Osteoblast (primary cell): ENCODE measurements around the gene CLIP4. TPM values are rescaled to one million over a fixed set of nuclear protein-coding genes. Genes with fewer than 3 reads are reported as not detected.
A peak's percentile ranks its signal among the peaks of the same experiment; 100 is the strongest.

Experiments used
- DNase-seq: peaks from one replicate; pipeline ENCODE4 v3.0.0; 2011; ENCODE audit warnings: low spot score, mixed read lengths; ENCODE audit not compliant: insufficient read length; ENCODE audit errors: missing footprints
- H2AFZ ChIP-seq: 2 replicates; pipeline ENCODE4 v1.6.0; 2011; ENCODE audit warnings: mild to moderate bottlenecking, low read length
- H3K27ac ChIP-seq: 2 replicates; pipeline ENCODE4 v1.5.1; 2011; ENCODE audit warnings: mild to moderate bottlenecking, low read depth, low read length, moderate library complexity
- H3K27me3 ChIP-seq: 2 replicates; pipeline ENCODE4 v1.6.0; 2012; ENCODE audit warnings: mild to moderate bottlenecking, control low read depth, inconsistent platforms, low read length, moderate library complexity; ENCODE audit not compliant: insufficient read depth
- H3K36me3 ChIP-seq: 2 replicates; pipeline ENCODE4 v1.5.1; 2011; ENCODE audit warnings: mild to moderate bottlenecking, low read length, control low read depth, moderate library complexity; ENCODE audit not compliant: insufficient read depth
- H3K4me1 ChIP-seq: 2 replicates; pipeline ENCODE4 v1.5.1; 2011; ENCODE audit warnings: mild to moderate bottlenecking, low read length, control low read depth, moderate library complexity; ENCODE audit not compliant: insufficient read depth
- H3K4me2 ChIP-seq: 2 replicates; pipeline ENCODE4 v1.6.0; 2011; ENCODE audit warnings: mild to moderate bottlenecking, low read length; ENCODE audit not compliant: insufficient read depth
- H3K4me3 ChIP-seq: fragments of 200-600 bp; sonication (generic); 3 replicates; pipeline ENCODE4 v1.5.1; 2012; ENCODE audit warnings: mild to moderate bottlenecking, low read length, inconsistent platforms; ENCODE audit not compliant: insufficient read depth
- H3K79me2 ChIP-seq: 2 replicates; pipeline ENCODE4 v1.6.0; 2012; ENCODE audit warnings: mild to moderate bottlenecking, low read length, control low read depth, inconsistent platforms; ENCODE audit not compliant: insufficient read depth
- H3K9me3 ChIP-seq: 2 replicates; pipeline ENCODE4 v1.5.1; 2011; ENCODE audit warnings: low read depth, low read length, control low read depth
- H4K20me1 ChIP-seq: 2 replicates; pipeline ENCODE4 v1.6.0; 2012; ENCODE audit warnings: mild to moderate bottlenecking, low read length, control low read depth; ENCODE audit not compliant: insufficient read depth
- CTCF ChIP-seq: IDR thresholded peaks from 2 replicates; pipeline ENCODE4 v1.5.1; 2011; ENCODE audit warnings: mild to moderate bottlenecking, low read depth, low read length, moderate library complexity; ENCODE audit errors: extremely low read depth
- total RNA-seq: library from RNA; depleted of rRNA; stranded (reverse); fragments of >200 nt; gene quantifications from 2 replicates; pipeline ENCODE4 v1.2.3, GENCODE V29; 2012

The CLIP4 gene
- total RNA-seq, 1 donor = 124 TPM

GRCh38 chr2:29223851-29224692 lies 108.9 kb downstream of the CLIP4 start:
- peaks cover 14% of the 10 kb centered on the region for H3K4me1 ChIP-seq

GRCh38 chr2:29224693-29225551 lies 109.7 kb downstream of the CLIP4 start:
- Histone ChIP-seq H3K36me3 (no peaks in the 10 kb centered on the region), H3K79me2 (no peaks in the 10 kb centered on the region), H2AFZ (no peak overlapping the region), H3K27me3 (peaks cover 24% of the 10 kb centered on the region), H3K4me1 (peaks cover 14% of the 10 kb centered on the region), H3K4me2 (no peak overlapping the region), H4K20me1 (no peaks in the 10 kb centered on the region), H3K27ac (no peak overlapping the region), H3K4me3 (no peak overlapping the region), H3K9me3 (no peaks in the 10 kb centered on the region)
- DNase-seq = no peak
- TF ChIP-seq CTCF = no peak

More at GRCh38 chr2:29223851-29224692, 108.9 kb downstream of the CLIP4 start:
- Histone ChIP-seq H3K4me2 (peak overlapping the region; percentile 3), H4K20me1 (no peaks in the 10 kb centered on the region), H3K4me3 (no peak overlapping the region), H3K79me2 (no peaks in the 10 kb centered on the region), H2AFZ (no peak overlapping the region), H3K27ac (no peak overlapping the region), H3K9me3 (no peaks in the 10 kb centered on the region), H3K36me3 (no peaks in the 10 kb centered on the region), H3K27me3 (peaks cover 25% of the 10 kb centered on the region)
- DNase-seq = peak; percentile 90
- no peak for TF ChIP-seq CTCF

- Histone ChIP-seq H3K27ac (no peak overlapping the region), H3K4me3 (no peak overlapping the region), H3K9me3 (no peaks in the 10 kb centered on the region), H3K4me2 (no peak overlapping the region), H3K4me1 (peaks cover 14% of the 10 kb centered on the region), H3K79me2 (no peaks in the 10 kb centered on the region), H3K27me3 (peaks cover 24% of the 10 kb centered on the region), H4K20me1 (no peaks in the 10 kb centered on the region), H3K36me3 (no peaks in the 10 kb centered on the region), H2AFZ (no peak overlapping the region)
- no peak for TF ChIP-seq CTCF
- DNase-seq = no peak
Measured at GRCh38 chr2:29225814-29226213, 110.6 kb downstream of the CLIP4 start.

- Histone ChIP-seq H3K4me1 (peaks cover 14% of the 10 kb centered on the region), H3K4me3 (no peak overlapping the region), H3K9me3 (no peaks in the 10 kb centered on the region), H3K36me3 (no peaks in the 10 kb centered on the region), H3K27ac (no peak overlapping the region), H2AFZ (no peak overlapping the region), H3K27me3 (peaks cover 24% of the 10 kb centered on the region), H4K20me1 (no peaks in the 10 kb centered on the region), H3K79me2 (no peaks in the 10 kb centered on the region), H3K4me2 (no peak overlapping the region)
- TF ChIP-seq CTCF = no peak
- DNase-seq = no peak
Measured at GRCh38 chr2:29226375-29226774, 111.2 kb downstream of the CLIP4 start.
